WTC11 (cell line): Measurements from ENCODE around the gene ELMO1. TPM values are rescaled to one million over a fixed set of nuclear protein-coding genes. Genes with fewer than 3 reads are reported as not detected.

Source experiments
- ATAC-seq: fragments of 200-7000 bp; cut with Tn5 transposase; 2 replicates; pipeline ENCODE4 v1.10.0; 2021; ENCODE audit warnings: mild to moderate bottlenecking, moderate library complexity
- CTCF ChIA-PET: fragments of 300-600 bp; sonication (Branson Sonifier 250); formaldehyde crosslinking; loops from one replicate; lab custom pipeline; 2021; ENCODE audit warnings: antibody characterized with exemption; lab: Charles Lee
- POLR2A ChIA-PET: fragments of 350-600 bp; sonication (Branson Sonifier 250); formaldehyde crosslinking; loops from one replicate; lab custom pipeline; 2021; ENCODE audit warnings: antibody characterized with exemption; lab: Charles Lee
- DNase-seq: peaks from one replicate; pipeline ENCODE4 v3.0.0; 2021; ENCODE audit warnings: low spot score
- H3K27ac Mint-ChIP-seq: 2 replicates; pipeline ENCODE4 v1.8.0; 2021; ENCODE audit warnings: mixed read lengths
- H3K27me3 Mint-ChIP-seq: 2 replicates; pipeline ENCODE4 v1.8.0; 2021; ENCODE audit warnings: low read depth, mild to moderate bottlenecking, moderate library complexity, mixed read lengths
- H3K36me3 Mint-ChIP-seq: 2 replicates; pipeline ENCODE4 v1.8.0; 2021; ENCODE audit warnings: mixed read lengths
- H3K4me1 Mint-ChIP-seq: 2 replicates; pipeline ENCODE4 v1.8.0; 2022; ENCODE audit warnings: mixed read lengths
- H3K4me3 Mint-ChIP-seq: 2 replicates; pipeline ENCODE4 v1.8.0; 2021; ENCODE audit warnings: mild to moderate bottlenecking, moderate library complexity, mixed read lengths
- H3K9me3 Mint-ChIP-seq: 2 replicates; pipeline ENCODE4 v1.8.0; 2021; ENCODE audit warnings: mixed read lengths
- ATF1 ChIP-seq: sonication (generic); formaldehyde crosslinking; IDR thresholded peaks from 2 replicates; pipeline ENCODE4 v1.8.1; 2023; ENCODE audit warnings: mild to moderate bottlenecking, moderate library complexity, missing genetic modification reagents
- CBFB ChIP-seq: sonication (generic); formaldehyde crosslinking; IDR thresholded peaks from 2 replicates; pipeline ENCODE4 v1.8.1; 2022; ENCODE audit warnings: mild to moderate bottlenecking, low read depth, missing genetic modification reagents
- CTCF ChIP-seq: fragments of 200-600 bp; IDR thresholded peaks from 2 replicates; pipeline ENCODE4 v1.8.0; 2022; ENCODE audit warnings: antibody characterized with exemption
- EMX1 ChIP-seq: fragments of 250-450 bp; sonication (Bioruptor Pico); IDR thresholded peaks from 2 replicates; pipeline ENCODE4 v1.8.0; 2021; ENCODE audit warnings: mild to moderate bottlenecking
- ESRRA ChIP-seq: sonication (generic); formaldehyde crosslinking; IDR thresholded peaks from 2 replicates; pipeline ENCODE4 v1.8.1; 2022; ENCODE audit warnings: mild to moderate bottlenecking, missing genetic modification reagents, borderline replicate concordance
- FOXP1 ChIP-seq: sonication (generic); formaldehyde crosslinking; IDR thresholded peaks from 2 replicates; pipeline ENCODE4 v1.8.0; 2022; ENCODE audit warnings: missing genetic modification reagents, mild to moderate bottlenecking, moderate library complexity, borderline replicate concordance
- GRHL2 ChIP-seq: fragments of 250-450 bp; sonication (Bioruptor Pico); IDR thresholded peaks from 2 replicates; pipeline ENCODE4 v1.8.0; 2022; ENCODE audit warnings: mild to moderate bottlenecking, moderate library complexity; ENCODE audit not compliant: insufficient replicate concordance, severe bottlenecking
- JAZF1 ChIP-seq: fragments of 250-450 bp; sonication (Bioruptor Pico); IDR thresholded peaks from 2 replicates; pipeline ENCODE4 v1.9.0; 2021; ENCODE audit warnings: moderate library complexity, mild to moderate bottlenecking, inconsistent platforms
- JUN ChIP-seq: sonication (generic); formaldehyde crosslinking; IDR thresholded peaks from 2 replicates; pipeline ENCODE4 v1.8.0; 2023; ENCODE audit warnings: mild to moderate bottlenecking, missing genetic modification reagents
- MXD4 ChIP-seq: fragments of 250-450 bp; sonication (Bioruptor Pico); IDR thresholded peaks from 2 replicates; pipeline ENCODE4 v1.8.0; 2021; ENCODE audit warnings: mild to moderate bottlenecking, moderate library complexity, borderline replicate concordance
- NR1H2 ChIP-seq: sonication (generic); formaldehyde crosslinking; IDR thresholded peaks from 2 replicates; pipeline ENCODE4 v1.9.0; 2021; ENCODE audit warnings: mild to moderate bottlenecking, moderate library complexity, missing genetic modification reagents
- NR3C1 ChIP-seq: sonication (generic); formaldehyde crosslinking; conservative IDR thresholded peaks from 2 replicates; pipeline ENCODE4 v1.8.1; 2023; ENCODE audit warnings: low read depth, mild to moderate bottlenecking, missing genetic modification reagents
- RELA ChIP-seq: sonication (generic); formaldehyde crosslinking; IDR thresholded peaks from 2 replicates; pipeline ENCODE4 v1.8.1; 2022; ENCODE audit warnings: missing genetic modification reagents, mild to moderate bottlenecking, borderline replicate concordance
- SMAD3 ChIP-seq: sonication (generic); formaldehyde crosslinking; IDR thresholded peaks from 2 replicates; pipeline ENCODE4 v1.8.0; 2022; ENCODE audit warnings: missing genetic modification reagents, mild to moderate bottlenecking, borderline replicate concordance
- SP1 ChIP-seq: sonication (generic); formaldehyde crosslinking; conservative IDR thresholded peaks from 2 replicates; pipeline ENCODE4 v1.8.1; 2022; ENCODE audit warnings: missing genetic modification reagents
- TCF7 ChIP-seq: sonication (generic); formaldehyde crosslinking; IDR thresholded peaks from 2 replicates; pipeline ENCODE4 v1.8.0; 2022; ENCODE audit warnings: mild to moderate bottlenecking, low read depth, missing genetic modification reagents, moderate library complexity
- TEAD4 ChIP-seq: sonication (generic); formaldehyde crosslinking; IDR thresholded peaks from 2 replicates; pipeline ENCODE4 v1.8.0; 2022; ENCODE audit warnings: mild to moderate bottlenecking, missing genetic modification reagents
- TP53 ChIP-seq: sonication (generic); formaldehyde crosslinking; IDR thresholded peaks from 2 replicates; pipeline ENCODE4 v1.8.1; 2023; ENCODE audit warnings: mild to moderate bottlenecking, missing genetic modification reagents
- ZNF263 ChIP-seq: sonication (generic); formaldehyde crosslinking; IDR thresholded peaks from 2 replicates; pipeline ENCODE4 v1.8.1; 2022; ENCODE audit warnings: low read depth, mild to moderate bottlenecking, moderate library complexity, missing genetic modification reagents
- ZNF281 ChIP-seq: sonication (generic); formaldehyde crosslinking; IDR thresholded peaks from 2 replicates; pipeline ENCODE4 v1.8.0; 2023; ENCODE audit warnings: mild to moderate bottlenecking, missing genetic modification reagents
- ZNF671 ChIP-seq: fragments of 250-450 bp; sonication (Bioruptor Pico); IDR thresholded peaks from 2 replicates; pipeline ENCODE4 v1.8.0; 2021; ENCODE audit warnings: mild to moderate bottlenecking
- total RNA-seq: library from RNA; stranded (reverse); gene quantifications from 3 replicates; pipeline ENCODE4 v1.2.3, GENCODE V29; 2021
- TF ChIP-seq, protein P1 (sequence below): sonication (generic); formaldehyde crosslinking; IDR thresholded peaks from 2 replicates; pipeline ENCODE4 v1.8.0; 2022; ENCODE audit warnings: mild to moderate bottlenecking, missing genetic modification reagents
- TF ChIP-seq, protein P2 (sequence below): sonication (generic); formaldehyde crosslinking; IDR thresholded peaks from 2 replicates; pipeline ENCODE4 v1.8.0; 2022; ENCODE audit warnings: mild to moderate bottlenecking, missing genetic modification reagents
- TF ChIP-seq, protein P3 (sequence below): sonication (generic); formaldehyde crosslinking; IDR thresholded peaks from 2 replicates; pipeline ENCODE4 v1.8.1; 2022; ENCODE audit warnings: missing genetic modification reagents, borderline replicate concordance
- TF ChIP-seq, protein P4 (sequence below): sonication (generic); formaldehyde crosslinking; IDR thresholded peaks from 2 replicates; pipeline ENCODE4 v1.8.1; 2023; ENCODE audit warnings: mild to moderate bottlenecking, missing genetic modification reagents

The ELMO1 gene
- total RNA-seq, 1 experiment from 2014 or later = 19.4 TPM

DNA sequence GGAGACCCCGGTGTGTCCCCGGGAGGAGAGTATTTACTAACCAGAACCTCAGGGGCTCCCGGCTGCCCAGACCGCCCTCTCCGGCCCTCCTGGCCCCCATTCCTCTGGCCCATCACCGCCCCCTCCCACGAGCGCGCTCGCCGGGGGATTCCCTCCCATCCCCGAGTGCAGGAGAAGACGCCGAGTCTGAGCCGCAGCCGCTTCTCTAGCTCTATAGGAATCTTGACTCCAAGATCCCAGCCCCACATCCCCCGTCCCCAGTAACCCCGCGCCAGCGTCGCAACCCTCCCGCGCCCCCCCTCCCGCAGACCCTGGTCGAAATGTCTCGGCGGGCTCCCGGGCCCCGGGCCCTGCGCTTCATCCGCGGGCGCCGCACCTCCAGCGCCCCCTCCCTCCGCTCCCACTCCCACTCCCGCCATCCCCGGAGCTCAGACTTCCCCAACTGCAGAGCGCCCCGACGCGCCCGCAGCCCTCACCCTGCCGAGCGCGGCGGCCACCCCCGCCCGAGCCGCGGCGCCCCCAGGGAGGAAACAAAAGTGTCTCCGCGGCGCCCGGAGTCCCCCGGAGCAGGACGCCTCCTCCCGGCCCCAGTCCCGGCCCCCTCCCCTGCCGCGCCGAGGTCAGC, 541 bp downstream of the ELMO1 start (continued):
- TF ChIP-seq ZNF281 (CRISPR knock-in tag) = no peak
- no peak for TF ChIP-seq ESRRA (CRISPR knock-in tag)
- TF ChIP-seq TEAD4 (CRISPR knock-in tag) = no peak
- no peak for TF ChIP-seq ATF1
- no peak for TF ChIP-seq JUN (CRISPR knock-in tag)

- H3K27ac Mint-ChIP-seq = no peak overlapping the region
- no peaks in the 10 kb centered on the region for H3K9me3 Mint-ChIP-seq
- no peaks in the 10 kb centered on the region for H3K36me3 Mint-ChIP-seq
- peaks cover 36% of the 10 kb centered on the region for H3K4me1 Mint-ChIP-seq
- ChIA-PET CTCF (interaction anchor here (3.6 kb wide), 1 partner anchor 46 kb away, joined by 36 read pairs; no protein-coding TSS in a partner anchor), POLR2A (no interaction called here)
- ATAC-seq (no peak), DNase-seq (no peak)
- H3K4me3 Mint-ChIP-seq = peak overlapping the region; percentile 82
- TF ChIP-seq, protein P1, sequence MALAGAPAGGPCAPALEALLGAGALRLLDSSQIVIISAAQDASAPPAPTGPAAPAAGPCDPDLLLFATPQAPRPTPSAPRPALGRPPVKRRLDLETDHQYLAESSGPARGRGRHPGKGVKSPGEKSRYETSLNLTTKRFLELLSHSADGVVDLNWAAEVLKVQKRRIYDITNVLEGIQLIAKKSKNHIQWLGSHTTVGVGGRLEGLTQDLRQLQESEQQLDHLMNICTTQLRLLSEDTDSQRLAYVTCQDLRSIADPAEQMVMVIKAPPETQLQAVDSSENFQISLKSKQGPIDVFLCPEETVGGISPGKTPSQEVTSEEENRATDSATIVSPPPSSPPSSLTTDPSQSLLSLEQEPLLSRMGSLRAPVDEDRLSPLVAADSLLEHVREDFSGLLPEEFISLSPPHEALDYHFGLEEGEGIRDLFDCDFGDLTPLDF (CRISPR knock-in tag) = no peak
- TF ChIP-seq, protein P2, sequence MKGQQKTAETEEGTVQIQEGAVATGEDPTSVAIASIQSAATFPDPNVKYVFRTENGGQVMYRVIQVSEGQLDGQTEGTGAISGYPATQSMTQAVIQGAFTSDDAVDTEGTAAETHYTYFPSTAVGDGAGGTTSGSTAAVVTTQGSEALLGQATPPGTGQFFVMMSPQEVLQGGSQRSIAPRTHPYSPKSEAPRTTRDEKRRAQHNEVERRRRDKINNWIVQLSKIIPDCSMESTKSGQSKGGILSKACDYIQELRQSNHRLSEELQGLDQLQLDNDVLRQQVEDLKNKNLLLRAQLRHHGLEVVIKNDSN = no peak
- TF ChIP-seq JUN (CRISPR knock-in tag) (no peak), JAZF1 (CRISPR knock-in tag) (no peak), MXD4 (no peak), GRHL2 (CRISPR knock-in tag) (no peak), RELA (no peak), TP53 (no peak), CTCF (no peak), ZNF263 (CRISPR knock-in tag) (no peak)
- H3K27me3 Mint-ChIP-seq = peaks cover 10% of the 10 kb centered on the region
Observed at GRCh38 chr7:37446371-37446770, 2.3 kb downstream of the ELMO1 start.

DNA sequence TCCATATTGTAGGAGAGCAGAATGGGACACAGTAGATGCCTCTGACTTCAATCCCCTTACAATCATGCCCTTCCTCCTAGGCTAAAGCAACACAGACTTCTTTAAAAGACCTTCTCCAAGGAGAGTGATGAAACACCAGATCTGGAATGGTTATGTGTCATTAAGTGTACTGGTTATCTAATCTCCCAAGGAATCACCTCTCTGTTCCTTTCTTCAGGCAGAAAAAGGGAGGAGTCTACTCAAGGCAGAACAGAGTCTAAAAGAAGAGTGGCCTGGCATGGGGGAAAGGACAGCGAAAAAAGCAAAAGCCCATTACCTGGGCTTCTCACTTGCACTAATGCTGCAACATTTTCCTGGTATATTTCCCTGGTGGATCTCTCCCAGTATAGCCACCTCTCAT, 2.9 kb downstream of the ELMO1 start:
- peaks cover 41% of the 10 kb centered on the region for H3K4me1 Mint-ChIP-seq
- no peak for ATAC-seq
- peaks cover 7% of the 10 kb centered on the region for H3K27me3 Mint-ChIP-seq
- POLR2A ChIA-PET = no interaction called here
- H3K4me3 Mint-ChIP-seq = no peak overlapping the region
- no peaks in the 10 kb centered on the region for H3K36me3 Mint-ChIP-seq
- no peaks in the 10 kb centered on the region for H3K9me3 Mint-ChIP-seq
- no peak overlapping the region for H3K27ac Mint-ChIP-seq
- DNase-seq = no peak
- CTCF ChIA-PET = no interaction called here
- TF ChIP-seq NR3C1 (no peak), SMAD3 (no peak), FOXP1 (CRISPR knock-in tag) (no peak), EMX1 (CRISPR knock-in tag) (no peak), ESRRA (CRISPR knock-in tag) (no peak), ZNF671 (CRISPR knock-in tag) (no peak), CBFB (CRISPR knock-in tag) (no peak), SP1 (CRISPR knock-in tag) (no peak), TCF7 (CRISPR knock-in tag) (no peak), NR1H2 (CRISPR knock-in tag) (no peak)
- TF ChIP-seq, protein P3, sequence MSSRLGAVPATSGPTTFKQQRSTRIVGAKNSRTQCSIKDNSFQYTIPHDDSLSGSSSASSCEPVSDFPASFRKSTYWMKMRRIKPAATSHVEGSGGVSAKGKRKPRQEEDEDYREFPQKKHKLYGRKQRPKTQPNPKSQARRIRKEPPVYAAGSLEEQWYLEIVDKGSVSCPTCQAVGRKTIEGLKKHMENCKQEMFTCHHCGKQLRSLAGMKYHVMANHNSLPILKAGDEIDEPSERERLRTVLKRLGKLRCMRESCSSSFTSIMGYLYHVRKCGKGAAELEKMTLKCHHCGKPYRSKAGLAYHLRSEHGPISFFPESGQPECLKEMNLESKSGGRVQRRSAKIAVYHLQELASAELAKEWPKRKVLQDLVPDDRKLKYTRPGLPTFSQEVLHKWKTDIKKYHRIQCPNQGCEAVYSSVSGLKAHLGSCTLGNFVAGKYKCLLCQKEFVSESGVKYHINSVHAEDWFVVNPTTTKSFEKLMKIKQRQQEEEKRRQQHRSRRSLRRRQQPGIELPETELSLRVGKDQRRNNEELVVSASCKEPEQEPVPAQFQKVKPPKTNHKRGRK (CRISPR knock-in tag) = no peak
- TF ChIP-seq, protein P4, sequence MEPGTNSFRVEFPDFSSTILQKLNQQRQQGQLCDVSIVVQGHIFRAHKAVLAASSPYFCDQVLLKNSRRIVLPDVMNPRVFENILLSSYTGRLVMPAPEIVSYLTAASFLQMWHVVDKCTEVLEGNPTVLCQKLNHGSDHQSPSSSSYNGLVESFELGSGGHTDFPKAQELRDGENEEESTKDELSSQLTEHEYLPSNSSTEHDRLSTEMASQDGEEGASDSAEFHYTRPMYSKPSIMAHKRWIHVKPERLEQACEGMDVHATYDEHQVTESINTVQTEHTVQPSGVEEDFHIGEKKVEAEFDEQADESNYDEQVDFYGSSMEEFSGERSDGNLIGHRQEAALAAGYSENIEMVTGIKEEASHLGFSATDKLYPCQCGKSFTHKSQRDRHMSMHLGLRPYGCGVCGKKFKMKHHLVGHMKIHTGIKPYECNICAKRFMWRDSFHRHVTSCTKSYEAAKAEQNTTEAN (CRISPR knock-in tag) = no peak
